K562 (cell line): ENCODE measurements around the gene NFATC1.

Experiments
- BRD4 ChIP-seq: fragments of 200-600 bp; sonication (generic); IDR thresholded peaks from 2 replicates; pipeline ENCODE4 v1.6.1; 2017; ENCODE audit warnings: inconsistent platforms
- HDAC2 ChIP-seq: fragments of 450-650 bp; IDR thresholded peaks from 2 replicates; pipeline ENCODE4 v1.6.1; 2016; ENCODE audit warnings: mild to moderate bottlenecking
- LEF1 ChIP-seq: fragments of 450-650 bp; IDR thresholded peaks from 2 replicates; pipeline ENCODE4 v1.6.1; 2016; ENCODE audit warnings: mild to moderate bottlenecking
- NCOA2 ChIP-seq, 2 experiments: fragments of 450-650 bp; IDR thresholded peaks; 2 replicates each; pipeline ENCODE4 v1.6.1; 2018; ENCODE audit warnings: mild to moderate bottlenecking in 2 of 2, moderate library complexity in 1 of 2; ENCODE audit not compliant: partially characterized antibody in 2 of 2
- TF ChIP-seq, protein P1 (sequence below): sonication (generic); formaldehyde crosslinking; IDR thresholded peaks from 2 replicates; pipeline ENCODE4 v1.9.0; 2022; ENCODE audit warnings: mild to moderate bottlenecking, missing genetic modification reagents

GRCh38 chr18:79383388-79384056, 12.2 kb upstream of the NFATC1 start:
- TF ChIP-seq BRD4, result no peak
- TF ChIP-seq, protein P1, sequence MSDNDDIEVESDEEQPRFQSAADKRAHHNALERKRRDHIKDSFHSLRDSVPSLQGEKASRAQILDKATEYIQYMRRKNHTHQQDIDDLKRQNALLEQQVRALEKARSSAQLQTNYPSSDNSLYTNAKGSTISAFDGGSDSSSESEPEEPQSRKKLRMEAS (CRISPR knock-in tag), result no peak
- TF ChIP-seq LEF1, result no peak
- no peak for TF ChIP-seq NCOA2 (IDR thresholded peaks at IDR 0.05; ENCODE audit: partially characterized antibody in 2 of 2)
- no peak for TF ChIP-seq HDAC2
